Mesenchymal stem cell (in vitro differentiated cells and primary cell): ENCODE results near the gene MAN2A1.

ENCODE experiments used
- DNase-seq: peaks from one replicate; pipeline ENCODE4 v3.0.0-alpha.2; 2013
- H2AFZ ChIP-seq: one replicate; pipeline ENCODE4 v1.6.1; 2013; ENCODE audit warnings: low read depth, mild to moderate bottlenecking, control low read depth, inconsistent platforms, low read length, moderate library complexity
- H2AK5ac ChIP-seq: 2 replicates; pipeline ENCODE4 v1.6.1; 2013; ENCODE audit warnings: low read length, moderate library complexity, mild to moderate bottlenecking, inconsistent platforms; ENCODE audit not compliant: severe bottlenecking
- H2BK120ac ChIP-seq: one replicate; pipeline ENCODE4 v1.6.1; 2013; ENCODE audit warnings: low read depth, mild to moderate bottlenecking, inconsistent platforms, low read length, moderate library complexity
- H2BK12ac ChIP-seq, 2 experiments: one replicate each; pipeline ENCODE4 v1.6.1; 2013; ENCODE audit warnings: inconsistent platforms in 2 of 2, low read length in 2 of 2, mild to moderate bottlenecking in 2 of 2, moderate library complexity in 2 of 2, control low read depth in 1 of 2
- H2BK15ac ChIP-seq: one replicate; pipeline ENCODE4 v1.6.1; 2013; ENCODE audit warnings: mild to moderate bottlenecking, low read depth, inconsistent platforms; ENCODE audit not compliant: poor library complexity, severe bottlenecking
- H2BK5ac ChIP-seq: 2 replicates; pipeline ENCODE4 v1.6.1; 2013; ENCODE audit warnings: low read depth, mild to moderate bottlenecking, low read length, control low read depth, inconsistent platforms; ENCODE audit not compliant: poor library complexity, severe bottlenecking
- H3K14ac ChIP-seq, 2 experiments: one replicate each; pipeline ENCODE4 v1.6.1; 2013; ENCODE audit warnings: inconsistent platforms in 2 of 2, low read length in 2 of 2, control low read depth in 1 of 2, mild to moderate bottlenecking in 1 of 2, moderate library complexity in 1 of 2
- H3K18ac ChIP-seq, 2 experiments: one replicate each; pipeline ENCODE4 v1.6.1; 2013; ENCODE audit warnings: inconsistent platforms in 2 of 2, low read length in 2 of 2, control low read depth in 1 of 2, low read depth in 1 of 2, mild to moderate bottlenecking in 1 of 2
- H3K23ac ChIP-seq, 2 experiments: one replicate each; pipeline ENCODE4 v1.6.1; 2013; ENCODE audit warnings: inconsistent platforms in 2 of 2, low read length in 2 of 2, mild to moderate bottlenecking in 2 of 2, moderate library complexity in 2 of 2, control low read depth in 1 of 2
- H3K27ac ChIP-seq: 2 replicates; pipeline ENCODE4 v1.5.1; 2013; ENCODE audit warnings: mild to moderate bottlenecking, moderate library complexity, low read length, control low read depth, inconsistent platforms; ENCODE audit not compliant: poor library complexity, severe bottlenecking
- H3K27me3 ChIP-seq, 2 experiments: 2 replicates each; pipeline versions ENCODE4 v1.6.1 to v1.7.0; 2013; ENCODE audit warnings: low read length in 2 of 2, mild to moderate bottlenecking in 2 of 2, moderate library complexity in 2 of 2, control low read depth in 1 of 2, inconsistent platforms in 1 of 2; ENCODE audit not compliant: control insufficient read depth in 1 of 2, insufficient read depth in 1 of 2
- H3K36me3 ChIP-seq, 2 experiments: 2 replicates each; pipeline versions ENCODE4 v1.6.1 to v1.7.0; 2013; ENCODE audit warnings: low read length in 2 of 2, control low read depth in 1 of 2, inconsistent platforms in 1 of 2, low read depth in 1 of 2, mild to moderate bottlenecking in 1 of 2; ENCODE audit not compliant: insufficient read depth in 2 of 2, control insufficient read depth in 1 of 2
- H3K4ac ChIP-seq, 2 experiments: one replicate each; pipeline ENCODE4 v1.6.1; 2013; ENCODE audit warnings: inconsistent platforms in 2 of 2, low read length in 2 of 2, mild to moderate bottlenecking in 2 of 2, moderate library complexity in 2 of 2, control low read depth in 1 of 2, low read depth in 1 of 2
- H3K4me1 ChIP-seq: 2 replicates; pipeline ENCODE4 v1.6.1; 2013; ENCODE audit warnings: low read depth, low read length, control low read depth; ENCODE audit not compliant: control insufficient read depth, insufficient read depth
- H3K4me2 ChIP-seq: 2 replicates; pipeline ENCODE4 v1.6.1; 2013; ENCODE audit warnings: low read length, mild to moderate bottlenecking, inconsistent platforms; ENCODE audit not compliant: poor library complexity, severe bottlenecking
- H3K4me3 ChIP-seq, 2 experiments: 2 replicates each; pipeline versions ENCODE4 v1.5.1 to v1.7.0; 2013; ENCODE audit warnings: low read length in 2 of 2, mild to moderate bottlenecking in 2 of 2, control low read depth in 1 of 2, low read depth in 1 of 2; ENCODE audit not compliant: insufficient read depth in 1 of 2
- H3K79me1 ChIP-seq: replicated peaks from 2 replicates; pipeline ENCODE4 v1.6.1; 2013; ENCODE audit warnings: mild to moderate bottlenecking, control low read depth, low read length, inconsistent platforms; ENCODE audit not compliant: poor library complexity, severe bottlenecking
- H3K9ac ChIP-seq: 2 replicates; pipeline ENCODE4 v1.7.0; 2013; ENCODE audit warnings: mild to moderate bottlenecking, low read length, moderate library complexity
- H3K9me3 ChIP-seq: 2 replicates; pipeline ENCODE4 v1.7.0; 2013; ENCODE audit warnings: mild to moderate bottlenecking, low read length; ENCODE audit not compliant: control insufficient read depth
- H4K8ac ChIP-seq: one replicate; pipeline ENCODE4 v1.6.1; 2013; ENCODE audit warnings: inconsistent platforms, mild to moderate bottlenecking, low read length, moderate library complexity
- H4K91ac ChIP-seq: one replicate; pipeline ENCODE4 v1.6.1; 2013; ENCODE audit warnings: mild to moderate bottlenecking, low read length, inconsistent platforms
- WGBS: methylation state at CpG from one replicate; pipeline ENCODE4 v1.1.7; 2013; ENCODE audit warnings: mixed read lengths; 5-methylcytosine and 5-hydroxymethylcytosine counted together

Gene MAN2A1

GRCh38 chr5:109740966-109741365, 51.2 kb downstream of the MAN2A1 start:
- no peaks in the 10 kb centered on the region for H3K9me3 ChIP-seq
- no peak overlapping the region for H3K4ac ChIP-seq
- no peak overlapping the region for H2BK15ac ChIP-seq
- peaks cover 7% of the 10 kb centered on the region for H3K4me1 ChIP-seq
- no peak overlapping the region for H3K23ac ChIP-seq
- no peak overlapping the region for H3K18ac ChIP-seq
- H2AK5ac ChIP-seq, result no peak overlapping the region
- H3K14ac ChIP-seq, result no peak overlapping the region
- H2AFZ ChIP-seq, result no peak overlapping the region
- no peak for DNase-seq
- no peak overlapping the region for H3K27ac ChIP-seq
- WGBS, result no CpG with 5 or more reads among the region's 1 CpG
- H3K9ac ChIP-seq, result peak overlapping the region; percentile 50
- no peak overlapping the region for H4K91ac ChIP-seq
- no peak overlapping the region for H2BK120ac ChIP-seq
- no peaks in the 10 kb centered on the region for H3K27me3 ChIP-seq
- no peak overlapping the region for H2BK12ac ChIP-seq
- H3K79me1 ChIP-seq, result peaks cover 1% of the 10 kb centered on the region
- no peak overlapping the region for H4K8ac ChIP-seq
- no peak overlapping the region for H2BK5ac ChIP-seq
- no peak overlapping the region for H3K4me2 ChIP-seq
- H3K4me3 ChIP-seq, result no peak overlapping the region
- no peaks in the 10 kb centered on the region for H3K36me3 ChIP-seq

GRCh38 chr5:109741390-109741789, 51.7 kb downstream of the MAN2A1 start:
- no peaks in the 10 kb centered on the region for H3K9me3 ChIP-seq
- no peak overlapping the region for H3K23ac ChIP-seq
- H3K14ac ChIP-seq, result no peak overlapping the region
- no peak overlapping the region for H2BK12ac ChIP-seq
- DNase-seq, result no peak
- no peak overlapping the region for H3K18ac ChIP-seq
- no peaks in the 10 kb centered on the region for H3K27me3 ChIP-seq
- WGBS, result 56% methylated on average over 1 of the region's 1 CpG
- peak overlapping the region; percentile 50 for H3K9ac ChIP-seq
- H2BK15ac ChIP-seq, result no peak overlapping the region
- no peak overlapping the region for H3K4me2 ChIP-seq
- no peak overlapping the region for H2AK5ac ChIP-seq
- no peak overlapping the region for H4K91ac ChIP-seq
- H2BK120ac ChIP-seq, result no peak overlapping the region
- H3K4me1 ChIP-seq, result peaks cover 7% of the 10 kb centered on the region
- no peaks in the 10 kb centered on the region for H3K79me1 ChIP-seq
- H2AFZ ChIP-seq, result no peak overlapping the region
- H4K8ac ChIP-seq, result no peak overlapping the region
- H3K4ac ChIP-seq, result no peak overlapping the region
- peak overlapping the region; percentile 28 for H3K27ac ChIP-seq
- no peak overlapping the region for H2BK5ac ChIP-seq
- no peak overlapping the region for H3K4me3 ChIP-seq
- no peaks in the 10 kb centered on the region for H3K36me3 ChIP-seq

GRCh38 chr5:109743041-109743531, 53.4 kb downstream of the MAN2A1 start:
- no peak overlapping the region for H3K4me3 ChIP-seq
- H3K23ac ChIP-seq, result no peak overlapping the region
- H3K18ac ChIP-seq, result peak overlapping the region; percentile 7 to 11
- H3K9ac ChIP-seq, result peak overlapping the region; percentile 38
- H3K27me3 ChIP-seq, result no peaks in the 10 kb centered on the region
- H2AK5ac ChIP-seq, result peak overlapping the region; percentile 87
- H3K14ac ChIP-seq, result no peak overlapping the region
- peak overlapping the region; percentile 83 for H2BK5ac ChIP-seq
- H3K27ac ChIP-seq, result peak overlapping the region; percentile 91
- H2BK15ac ChIP-seq, result no peak overlapping the region
- peak; percentile 39 for DNase-seq
- H4K91ac ChIP-seq, result no peak overlapping the region
- peak overlapping the region; percentile 19 to 44 for H3K4ac ChIP-seq
- H2BK120ac ChIP-seq, result peak overlapping the region; percentile 2
- WGBS, result 80% methylated on average over 4 of the region's 5 CpGs
- H3K9me3 ChIP-seq, result no peaks in the 10 kb centered on the region
- H4K8ac ChIP-seq, result peak overlapping the region; percentile 27
- H3K79me1 ChIP-seq, result no peaks in the 10 kb centered on the region
- no peak overlapping the region for H3K4me2 ChIP-seq
- peak overlapping the region in 1 of 2 experiments; percentile 7 for H2BK12ac ChIP-seq
- no peaks in the 10 kb centered on the region for H3K36me3 ChIP-seq
- H2AFZ ChIP-seq, result no peak overlapping the region
- H3K4me1 ChIP-seq, result peaks cover 7% of the 10 kb centered on the region

GRCh38 chr5:109743770-109744212, 54.1 kb downstream of the MAN2A1 start:
- Histone ChIP-seq H3K23ac (no peak overlapping the region), H3K18ac (peak overlapping the region in 1 of 2 experiments; percentile 10), H4K8ac (peak overlapping the region; percentile 29), H2AK5ac (no peak overlapping the region), H3K36me3 (no peaks in the 10 kb centered on the region), H3K4me1 (peaks cover 6% of the 10 kb centered on the region), H2BK5ac (peak overlapping the region; percentile 84), H3K27ac (peak overlapping the region; percentile 91), H3K4me3 (no peak overlapping the region), H4K91ac (no peak overlapping the region), H2BK12ac (no peak overlapping the region), H3K9ac (peak overlapping the region; percentile 38), H3K27me3 (no peaks in the 10 kb centered on the region), H2AFZ (no peak overlapping the region), H3K4me2 (no peak overlapping the region), H3K4ac (no peak overlapping the region), H3K14ac (no peak overlapping the region), H2BK15ac (no peak overlapping the region), H3K9me3 (no peaks in the 10 kb centered on the region), H3K79me1 (peaks cover 2% of the 10 kb centered on the region), H2BK120ac (no peak overlapping the region)
- 0% methylated on average over 2 of the region's 3 CpGs for WGBS
- DNase-seq, result peak; percentile 98
